IPS-NIHi7 (cell line): ENCODE measurements around the gene SHC3.
"Not testable (repeated sequence)": the region's sequence is repeated elsewhere in the genome, so short reads cannot be mapped to it uniquely, and the experiment has no call there.

Experiments
- DNase-seq: peaks from one replicate; pipeline ENCODE4 v3.0.0; 2012; ENCODE audit warnings: mixed read lengths; ENCODE audit errors: extremely low spot score

SHC3 gene, protein sequence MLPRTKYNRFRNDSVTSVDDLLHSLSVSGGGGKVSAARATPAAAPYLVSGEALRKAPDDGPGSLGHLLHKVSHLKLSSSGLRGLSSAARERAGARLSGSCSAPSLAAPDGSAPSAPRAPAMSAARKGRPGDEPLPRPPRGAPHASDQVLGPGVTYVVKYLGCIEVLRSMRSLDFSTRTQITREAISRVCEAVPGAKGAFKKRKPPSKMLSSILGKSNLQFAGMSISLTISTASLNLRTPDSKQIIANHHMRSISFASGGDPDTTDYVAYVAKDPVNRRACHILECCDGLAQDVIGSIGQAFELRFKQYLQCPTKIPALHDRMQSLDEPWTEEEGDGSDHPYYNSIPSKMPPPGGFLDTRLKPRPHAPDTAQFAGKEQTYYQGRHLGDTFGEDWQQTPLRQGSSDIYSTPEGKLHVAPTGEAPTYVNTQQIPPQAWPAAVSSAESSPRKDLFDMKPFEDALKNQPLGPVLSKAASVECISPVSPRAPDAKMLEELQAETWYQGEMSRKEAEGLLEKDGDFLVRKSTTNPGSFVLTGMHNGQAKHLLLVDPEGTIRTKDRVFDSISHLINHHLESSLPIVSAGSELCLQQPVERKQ

GRCh38 chr9:89177944-89178829 is at the start of gene SHC3:
Gene SHC3, minus strand, starts transcription at chr9:89178818. Its CDS starts 358 bp downstream, at chr9:89178460.
- DNase-seq, result peak; percentile 66

DNA sequence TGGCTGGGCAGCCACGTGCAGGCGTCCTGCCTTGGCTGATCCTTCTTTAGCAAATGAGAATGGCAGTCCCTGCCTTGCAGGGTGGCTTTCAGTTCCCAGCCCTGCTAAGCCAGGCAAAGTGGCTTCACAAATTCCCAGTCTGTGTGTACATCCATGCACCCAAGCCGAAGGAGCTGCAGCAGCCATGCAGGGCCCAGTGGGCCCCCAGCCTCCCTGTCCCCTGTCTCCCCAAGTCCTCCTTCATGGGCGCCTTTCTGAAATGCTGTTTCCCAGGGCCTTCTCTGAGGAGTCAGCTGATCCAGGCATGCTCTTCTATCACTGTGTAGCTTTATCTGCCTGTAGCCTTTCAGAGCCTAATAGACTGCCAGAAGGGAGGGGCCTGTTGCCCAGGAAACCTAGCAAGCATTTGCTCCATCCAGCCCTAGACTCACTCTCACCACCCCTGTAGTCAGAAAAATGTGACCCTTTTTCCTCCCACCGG is 47.4 kb upstream of the SHC3 start:
- peak; percentile 85 for DNase-seq

DNA sequence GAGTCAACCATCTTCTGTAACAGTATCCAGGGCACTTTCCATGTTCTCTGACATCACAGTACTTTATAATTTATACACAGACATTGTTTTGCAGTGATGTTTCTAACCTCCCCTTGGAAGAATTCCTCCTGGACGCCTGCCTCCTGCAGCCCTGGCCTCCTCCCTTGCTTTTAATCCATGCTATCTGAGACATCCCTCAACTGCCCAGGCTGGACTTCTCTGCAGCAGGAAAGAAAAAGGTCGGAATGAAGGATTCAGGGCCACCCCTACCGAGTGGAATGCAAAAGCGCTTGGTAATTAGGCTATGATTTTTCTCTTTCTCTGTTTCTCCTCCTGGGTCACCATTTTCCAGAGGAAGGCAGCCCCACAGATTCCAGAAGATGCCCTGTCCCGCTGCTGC is 47.0 kb upstream of the SHC3 start:
- DNase-seq, result no peak

DNA sequence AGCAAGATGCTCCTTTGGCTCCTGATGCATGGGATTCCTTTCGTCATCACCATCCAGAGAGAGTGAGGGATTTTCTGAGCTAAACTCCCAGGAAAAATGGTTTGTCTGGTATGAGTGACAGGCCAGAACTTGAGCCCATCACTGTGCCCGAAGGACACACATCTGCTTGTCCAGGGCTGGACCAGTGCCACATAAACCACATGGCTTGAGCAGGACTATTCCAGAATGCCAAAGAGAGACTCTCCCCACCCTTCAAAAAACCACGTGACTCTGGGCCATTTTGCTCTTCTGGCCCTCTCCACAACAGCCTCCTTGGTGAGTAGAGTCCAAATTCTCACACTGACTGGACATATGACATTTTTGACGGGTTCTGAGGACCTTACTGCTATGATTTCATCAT is 46.4 kb upstream of the SHC3 start:
- DNase-seq, result no peak

GRCh38 chr9:89224633-89225032 is 46.0 kb upstream of the SHC3 start:
- no peak for DNase-seq

GRCh38 chr9:89223396-89223977 is 44.9 kb upstream of the SHC3 start:
- no peak for DNase-seq

DNA sequence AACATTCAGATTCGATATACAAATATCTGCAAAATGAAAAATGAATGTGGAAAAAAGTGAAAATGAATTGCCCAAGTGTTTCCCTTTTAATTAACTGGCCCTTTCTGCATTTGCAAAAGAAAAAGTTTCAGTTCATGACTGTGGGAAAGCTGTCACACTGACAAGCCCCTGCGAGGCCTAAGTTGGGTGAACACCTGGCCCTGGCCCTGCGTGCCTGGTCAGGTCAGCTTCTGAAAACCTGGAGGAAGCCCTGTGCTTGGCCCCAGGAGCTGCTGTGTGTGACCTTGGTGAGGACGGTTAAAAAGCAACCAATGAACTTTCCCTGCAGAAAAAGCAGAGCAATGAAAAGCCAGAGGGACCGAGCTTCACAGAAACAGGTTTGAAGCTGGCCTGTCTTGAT is 41.0 kb upstream of the SHC3 start:
- DNase-seq, result no peak

GRCh38 chr9:89218040-89218928 is 39.7 kb upstream of the SHC3 start:
- no peak for DNase-seq

- DNase-seq, result no peak
Measured at GRCh38 chr9:89215342-89215741, 36.7 kb upstream of the SHC3 start.

DNA sequence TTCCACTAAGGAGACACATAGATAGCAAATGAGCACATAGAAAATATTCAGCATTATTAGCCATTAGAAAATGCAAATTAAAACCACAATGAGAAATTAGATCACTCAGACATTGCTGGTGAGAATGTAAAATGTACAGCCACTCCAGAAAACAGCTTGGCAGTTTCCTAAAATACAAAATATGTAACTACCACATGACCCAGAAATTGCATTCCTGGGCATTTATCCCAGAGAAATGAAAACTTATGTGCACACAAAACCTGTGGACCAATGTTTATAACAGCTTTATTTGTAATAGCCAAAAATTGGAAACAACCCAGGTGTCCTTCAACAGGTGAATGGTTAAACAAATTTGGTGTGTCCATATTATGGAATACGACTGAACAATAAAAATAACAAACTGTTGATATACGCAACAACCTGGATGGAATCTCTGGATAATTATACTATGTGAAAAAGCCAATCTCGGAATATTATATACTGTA is 34.8 kb upstream of the SHC3 start:
- no peak for DNase-seq

- no peak for DNase-seq
Measured at GRCh38 chr9:89212171-89212570, 33.6 kb upstream of the SHC3 start.

- DNase-seq, result not testable (repeated sequence)
Measured at GRCh38 chr9:89209311-89209710, 30.7 kb upstream of the SHC3 start.

DNA sequence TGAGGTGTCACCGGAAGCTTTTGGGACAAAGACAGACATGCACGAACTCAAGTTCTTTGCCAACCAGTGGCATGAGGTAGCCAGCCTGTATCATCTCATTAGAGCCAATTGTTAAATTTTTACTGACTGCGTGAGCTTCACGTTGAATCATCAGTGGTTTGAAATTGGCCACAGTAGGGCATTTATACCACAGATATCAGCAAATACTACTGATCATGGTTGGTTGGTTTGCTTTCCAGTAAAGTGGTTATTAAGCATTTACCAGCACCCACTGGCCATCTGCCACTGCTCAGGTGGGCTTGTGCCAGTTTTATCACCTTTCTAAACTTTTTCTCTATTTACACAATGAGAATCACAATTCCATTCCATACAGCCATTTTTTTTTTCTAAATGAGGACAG is 28.4 kb upstream of the SHC3 start:
- DNase-seq, result no peak

DNA sequence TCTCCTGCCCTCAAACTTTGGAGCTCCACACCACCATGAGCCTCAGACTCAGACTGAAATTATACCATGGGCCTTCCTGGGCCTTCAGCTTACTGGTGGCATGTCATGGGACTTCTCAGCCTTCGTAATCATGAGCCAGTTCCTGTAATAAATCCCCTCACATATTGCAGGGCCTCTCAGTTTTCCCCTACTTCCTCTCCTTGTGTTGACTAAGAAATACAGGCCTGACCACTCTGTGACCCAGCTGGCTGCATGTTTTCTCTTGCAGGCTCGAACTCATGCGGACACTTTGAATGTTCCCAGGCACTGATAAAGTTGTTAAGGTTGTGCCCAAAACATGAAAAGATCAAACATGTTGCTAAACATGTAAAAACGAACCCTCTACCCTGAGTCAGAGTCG is 26.2 kb upstream of the SHC3 start:
- DNase-seq, result no peak

GRCh38 chr9:89195131-89195797 is 16.6 kb upstream of the SHC3 start:
- DNase-seq, result no peak

- DNase-seq, result no peak
Measured at GRCh38 chr9:89194421-89195130, 16.0 kb upstream of the SHC3 start.

DNA sequence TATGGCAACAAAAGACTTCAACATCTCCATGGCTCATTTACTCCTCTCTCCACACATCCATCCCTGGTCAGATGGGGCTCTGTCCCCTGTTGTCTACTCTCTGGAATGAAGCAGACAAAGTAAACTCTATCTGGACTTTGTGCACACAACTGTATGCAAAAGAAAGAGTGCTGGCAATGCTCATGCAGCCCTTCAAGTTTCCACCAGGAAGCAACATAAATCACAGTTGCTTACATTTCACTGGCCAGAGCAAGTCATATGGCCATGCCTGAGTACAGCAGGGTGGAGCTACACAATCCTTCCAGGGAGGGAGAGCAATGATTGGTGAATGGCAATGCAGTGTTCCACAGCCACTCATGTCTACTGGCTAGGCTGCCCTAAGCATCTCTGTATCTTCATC is 12.4 kb upstream of the SHC3 start:
- no peak for DNase-seq

GRCh38 chr9:89189215-89189614 is 10.6 kb upstream of the SHC3 start:
- DNase-seq, result no peak

DNA sequence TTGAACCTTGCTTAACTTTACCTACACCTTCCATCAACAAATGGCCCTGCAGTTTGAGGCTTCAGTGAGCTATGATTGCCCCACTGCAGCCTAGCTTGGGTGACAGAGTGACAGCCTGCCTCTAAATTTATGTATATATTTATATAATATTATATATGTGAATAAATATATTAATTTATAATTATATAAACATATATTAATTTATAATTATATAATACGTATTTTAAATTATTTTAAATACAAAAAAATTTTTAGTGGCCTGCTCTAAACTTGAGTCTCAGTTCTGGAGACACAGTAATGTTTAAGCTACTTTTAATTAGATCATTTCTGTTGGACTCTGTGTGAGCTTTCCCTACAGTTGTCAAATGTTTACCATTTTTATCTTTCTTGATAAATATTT is 9.3 kb upstream of the SHC3 start:
- DNase-seq, result no peak

- no peak for DNase-seq
Measured at GRCh38 chr9:89187541-89187940, 8.9 kb upstream of the SHC3 start.
